GM12878 (cell line): ENCODE results near the gene USP4. TPM values are rescaled to one million over a fixed set of nuclear protein-coding genes. Genes with fewer than 3 reads are reported as not detected.
A peak's percentile ranks its signal among the peaks of the same experiment; 100 is the strongest.

Experiments used
- ATF3 ChIP-seq: IDR thresholded peaks from 2 replicates; pipeline ENCODE4 v1.6.1; 2011; ENCODE audit warnings: low read depth, mild to moderate bottlenecking, low read length, moderate library complexity, borderline replicate concordance; ENCODE audit errors: extremely low read depth
- DPF2 ChIP-seq: fragments of 450-650 bp; IDR thresholded peaks from 2 replicates; pipeline ENCODE4 v1.6.1; 2017; ENCODE audit warnings: mild to moderate bottlenecking
- E4F1 ChIP-seq: fragments of 450-650 bp; IDR thresholded peaks from 2 replicates; pipeline ENCODE4 v1.6.1; 2018; ENCODE audit warnings: borderline replicate concordance, mild to moderate bottlenecking; ENCODE audit not compliant: partially characterized antibody
- FOS ChIP-seq: IDR thresholded peaks from 3 replicates; pipeline ENCODE4 v1.6.1; 2011; ENCODE audit warnings: borderline replicate concordance; ENCODE audit not compliant: insufficient read length; ENCODE audit errors: extremely low read depth
- HDAC6 ChIP-seq: fragments of 200-600 bp; sonication (generic); IDR thresholded peaks from one replicate; pipeline ENCODE4 v1.8.0; 2017; ENCODE audit warnings: antibody characterized with exemption; ENCODE audit not compliant: unreplicated experiment
- HDGF ChIP-seq: fragments of 450-650 bp; IDR thresholded peaks from 2 replicates; pipeline ENCODE4 v1.6.1; 2016; ENCODE audit warnings: antibody characterized with exemption
- IKZF2 ChIP-seq, 2 experiments: fragments of 450-650 bp; IDR thresholded peaks; 2 replicates each; pipeline ENCODE4 v1.6.1; 2017; ENCODE audit warnings: mild to moderate bottlenecking in 2 of 2, moderate library complexity in 2 of 2
- KLF5 ChIP-seq: fragments of 450-650 bp; IDR thresholded peaks from 2 replicates; pipeline ENCODE4 v1.6.1; 2014; ENCODE audit warnings: mild to moderate bottlenecking; ENCODE audit not compliant: partially characterized antibody
- MTA3 ChIP-seq: IDR thresholded peaks from 2 replicates; pipeline ENCODE4 v1.6.1; 2012; ENCODE audit warnings: low read length, inconsistent platforms, borderline replicate concordance
- MYB ChIP-seq: fragments of 150-350 bp; IDR thresholded peaks from 2 replicates; pipeline ENCODE4 v1.6.1; 2014; ENCODE audit warnings: mild to moderate bottlenecking, low read depth, low read length, borderline replicate concordance
- NR2F1 ChIP-seq: fragments of 450-650 bp; conservative IDR thresholded peaks from 2 replicates; pipeline ENCODE4 v1.6.1; 2017; ENCODE audit warnings: mild to moderate bottlenecking
- RAD51 ChIP-seq: fragments of 450-650 bp; IDR thresholded peaks from 2 replicates; pipeline ENCODE4 v1.6.1; 2016; ENCODE audit warnings: moderate library complexity, mild to moderate bottlenecking, inconsistent platforms
- RELA ChIP-seq: fragments of 450-650 bp; IDR thresholded peaks from 2 replicates; pipeline ENCODE4 v1.8.0; 2014; ENCODE audit warnings: borderline replicate concordance; ENCODE audit not compliant: partially characterized antibody
- RELB ChIP-seq: fragments of 450-650 bp; IDR thresholded peaks from 2 replicates; pipeline ENCODE4 v1.6.1; 2017; ENCODE audit warnings: low read depth, mild to moderate bottlenecking, moderate library complexity
- RFX5 ChIP-seq: IDR thresholded peaks from 2 replicates; pipeline ENCODE4 v1.6.1; 2011; ENCODE audit warnings: low read depth, low read length, improper control_type of control experiment
- TARDBP ChIP-seq: IDR thresholded peaks from 2 replicates; pipeline ENCODE4 v1.6.1; 2016; ENCODE audit warnings: borderline replicate concordance
- TBL1XR1 ChIP-seq: IDR thresholded peaks from 2 replicates; pipeline ENCODE4 v1.6.1; 2012; ENCODE audit warnings: low read depth, low read length, improper control_type of control experiment
- TCF12 ChIP-seq: IDR thresholded peaks from 2 replicates; pipeline ENCODE4 v1.6.1; 2011; ENCODE audit warnings: low read depth, mild to moderate bottlenecking, low read length
- TCF7 ChIP-seq: IDR thresholded peaks from 2 replicates; pipeline ENCODE4 v1.6.1; 2014; ENCODE audit warnings: antibody characterized with exemption, borderline replicate concordance
- WRNIP1 ChIP-seq: IDR thresholded peaks from 2 replicates; pipeline ENCODE4 v1.6.1; 2011; ENCODE audit warnings: low read depth, low read length, improper control_type of control experiment, borderline replicate concordance
- ZNF217 ChIP-seq: fragments of 450-650 bp; IDR thresholded peaks from 2 replicates; pipeline ENCODE4 v1.6.1; 2017; ENCODE audit warnings: antibody characterized with exemption, mild to moderate bottlenecking
- ZNF592 ChIP-seq: fragments of 450-650 bp; IDR thresholded peaks from 2 replicates; pipeline ENCODE4 v1.6.1; 2017; ENCODE audit warnings: mild to moderate bottlenecking, moderate library complexity
- ZSCAN29 ChIP-seq: fragments of 450-650 bp; IDR thresholded peaks from 2 replicates; pipeline ENCODE4 v1.6.1; 2017; ENCODE audit warnings: mild to moderate bottlenecking, moderate library complexity
- polyA plus RNA-seq, 11 experiments: library from polyadenylated mRNA; depleted of rRNA in 4 of 11; unstranded in 6 of 11; stranded (reverse) in 5 of 11; fragments of >200 nt; fragmentation: Nextera tagmentation in 4 of 11; fragmentation: Illumina TruSeq in 1 of 11; extraction: Ambion mirVana in 4 of 11; extraction: Trizol in 1 of 11; gene quantifications; 1 replicate in 1 of 11; 2 replicates in 10 of 11; pipeline versions ENCODE4 v1.2.1 to v1.2.3, GENCODE V29; 2011 to 2016; ENCODE audit warnings: inconsistent platforms in 2 of 11, missing spikeins in 2 of 11, low read depth in 1 of 11
- total RNA-seq, 4 experiments: library from RNA; depleted of rRNA in 3 of 4; stranded (reverse); fragments of >200 nt in 3 of 4; fragmentation: Illumina TruSeq in 1 of 4; extraction: Trizol in 1 of 4; gene quantifications; 2 replicates each; pipeline versions ENCODE4 v1.2.1 to v1.2.3, GENCODE V29; 2013 to 2021

The USP4 gene
- total and polyA plus RNA-seq, 10 of the 15 experiments (the other 5 are each of a cell fraction or from before 2014, with no cell fraction given): 26.5 to 77.1 (median 66.0) TPM

- TF ChIP-seq ATF3: peak; percentile 60; the same call in 1 of the 2 replicates
- TF ChIP-seq TARDBP: no peak
- TF ChIP-seq TBL1XR1: no peak
- no peak; the same call in 1 of the 2 replicates for TF ChIP-seq TCF7
- TF ChIP-seq NR2F1: 0 out of 2 replicates have a peak, but pooled peaks have one; percentile 17
- no peak for TF ChIP-seq RFX5
- TF ChIP-seq RAD51: peak; percentile 96
- TF ChIP-seq FOS: no peak
- TF ChIP-seq DPF2: peak; percentile 53
- peak; percentile 74 for TF ChIP-seq RELB
- TF ChIP-seq ZSCAN29: no peak
- TF ChIP-seq E4F1: peak; percentile 60
- peak; percentile 41 for TF ChIP-seq KLF5
- no peak for TF ChIP-seq ZNF217
- no peak for TF ChIP-seq MYB
- peak; percentile 95 for TF ChIP-seq HDGF
- TF ChIP-seq MTA3: peak; percentile 78; the same call in 1 of the 2 replicates
- TF ChIP-seq IKZF2 (IDR thresholded peaks at IDR 0.05): peak; percentile 84 to 85
- no peak for TF ChIP-seq ZNF592
- TF ChIP-seq RELA: peak; percentile 84
- TF ChIP-seq TCF12: peak; percentile 20; the same call in 1 of the 2 replicates
- peak; percentile 74 for TF ChIP-seq HDAC6
- TF ChIP-seq WRNIP1: no peak
Measured at GRCh38 chr3:49358217-49358883, 18.5 kb upstream of the USP4 start, which contains the start of gene GPX1 (continued).
